ENCODE results near the gene VPS18.

The VPS18 gene

DNA sequence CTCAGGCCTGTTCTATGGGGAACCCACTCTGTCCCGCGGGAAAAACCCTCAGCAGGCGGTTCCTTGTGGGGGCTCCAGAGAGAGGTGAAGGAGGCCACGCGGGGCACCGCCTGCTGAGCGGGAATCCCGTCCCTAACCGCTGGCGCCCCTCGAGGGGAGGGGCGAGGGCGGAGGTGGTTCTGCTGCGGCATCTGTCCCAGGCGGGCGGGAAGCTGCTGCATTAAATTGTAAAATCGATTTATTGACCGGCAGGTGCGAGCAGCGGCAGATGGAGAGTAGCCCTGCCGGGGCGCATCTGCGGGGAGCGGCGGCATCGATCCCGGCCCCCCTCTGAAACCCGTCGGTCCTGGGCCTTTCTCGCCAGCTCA, 31.2 kb downstream of the VPS18 start:
- no peak for DNase-seq

DNA sequence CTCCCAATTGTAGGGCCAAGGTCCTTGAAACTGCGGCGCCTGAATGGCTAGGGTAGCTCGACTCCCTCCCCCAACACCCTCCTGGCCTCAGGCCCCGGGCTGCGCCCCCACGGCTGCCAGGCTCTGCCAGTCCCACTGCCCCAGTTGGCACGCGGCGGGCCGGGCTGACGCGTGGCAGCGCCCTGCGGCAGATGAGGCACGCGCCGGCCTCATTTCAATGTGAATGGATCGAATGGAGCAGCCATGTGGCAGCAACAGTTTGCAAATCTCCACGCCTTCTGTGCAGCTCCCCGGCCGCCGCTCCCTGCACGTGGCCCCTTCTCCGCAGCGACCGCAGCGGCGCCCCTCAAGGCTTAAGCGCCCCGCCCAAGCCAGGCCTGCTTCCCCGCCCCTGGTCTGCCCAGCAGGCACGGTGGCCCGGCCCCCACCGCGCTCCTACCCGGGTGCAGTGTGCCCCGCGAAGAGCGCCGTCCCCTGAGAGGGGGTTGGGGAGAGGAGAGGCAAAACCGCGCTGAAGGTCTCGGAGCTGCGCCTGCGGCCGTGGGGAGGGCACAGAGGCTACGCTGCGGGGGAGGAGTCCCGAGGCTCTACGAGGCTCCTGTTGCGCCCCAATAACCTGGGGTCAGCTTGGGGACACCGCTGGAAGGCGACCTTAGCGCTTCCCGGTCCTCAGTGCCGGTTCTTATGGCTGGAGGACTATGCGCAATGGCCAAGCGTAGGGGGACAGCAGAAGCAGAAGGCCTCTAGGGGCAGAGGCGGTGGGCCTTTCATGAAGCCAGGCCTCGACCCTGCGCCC, 31.8 kb downstream of the VPS18 start:
- no peak for DNase-seq

DNA sequence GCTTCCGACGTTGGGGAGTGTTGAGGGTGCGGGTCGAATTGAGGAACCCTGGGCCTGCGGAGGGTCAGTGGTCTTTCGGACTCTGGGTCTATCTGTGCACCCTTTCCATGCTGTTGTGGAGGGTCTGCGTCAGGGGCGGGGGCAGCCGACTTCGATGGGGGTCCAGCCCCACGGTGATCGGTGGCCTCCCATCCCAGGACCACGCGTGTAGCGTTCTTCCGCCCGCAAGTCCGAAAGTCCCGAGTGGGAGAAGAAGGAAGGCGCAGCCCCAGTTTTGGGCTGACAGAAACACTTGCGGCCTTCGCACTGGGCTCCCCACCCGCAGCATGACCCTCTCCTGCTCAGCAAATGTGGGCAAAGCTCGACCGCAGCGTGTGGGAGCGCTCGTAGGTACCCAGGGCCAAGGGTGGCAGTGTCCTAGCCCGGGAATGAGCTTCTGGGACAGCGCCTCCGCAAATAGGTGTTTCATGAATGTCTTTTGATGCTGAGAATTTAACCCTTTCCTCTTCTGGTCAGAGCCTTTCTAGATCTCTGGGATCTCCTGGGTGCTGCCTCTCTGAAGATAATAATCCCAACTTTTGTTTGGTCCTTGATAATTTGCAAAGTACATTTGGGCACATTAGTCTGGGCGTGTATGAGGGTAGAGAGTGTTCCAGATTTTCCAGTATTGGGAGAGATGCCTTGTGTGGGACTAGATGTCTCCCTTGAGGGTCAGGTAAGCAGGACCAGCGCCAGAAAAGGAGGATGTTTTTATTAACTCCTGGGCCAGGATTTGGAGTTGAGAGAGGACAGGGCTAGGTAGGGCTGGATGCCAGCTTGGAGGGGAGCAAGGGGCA, 32.6 kb downstream of the VPS18 start:
- no peak for DNase-seq

DNA sequence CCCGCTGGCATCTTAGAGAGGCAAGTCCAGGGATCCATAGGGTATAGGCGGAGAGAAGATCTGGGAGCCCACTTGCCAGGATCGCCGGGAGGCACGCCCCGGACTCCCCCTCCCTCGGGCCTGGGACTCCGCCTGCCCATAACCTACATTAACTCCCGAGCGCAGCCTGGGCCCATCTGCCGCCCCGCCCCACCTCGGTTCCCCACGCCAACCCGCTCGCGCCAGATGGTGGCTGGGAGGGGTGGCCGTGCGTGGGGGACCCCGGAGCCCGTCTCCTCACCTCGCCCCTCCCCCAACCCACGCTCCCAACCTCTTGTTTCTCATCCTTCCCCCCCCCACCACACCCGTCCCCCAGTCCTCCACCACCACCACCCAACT, 33.2 kb downstream of the VPS18 start:
- no peak for DNase-seq

DNA sequence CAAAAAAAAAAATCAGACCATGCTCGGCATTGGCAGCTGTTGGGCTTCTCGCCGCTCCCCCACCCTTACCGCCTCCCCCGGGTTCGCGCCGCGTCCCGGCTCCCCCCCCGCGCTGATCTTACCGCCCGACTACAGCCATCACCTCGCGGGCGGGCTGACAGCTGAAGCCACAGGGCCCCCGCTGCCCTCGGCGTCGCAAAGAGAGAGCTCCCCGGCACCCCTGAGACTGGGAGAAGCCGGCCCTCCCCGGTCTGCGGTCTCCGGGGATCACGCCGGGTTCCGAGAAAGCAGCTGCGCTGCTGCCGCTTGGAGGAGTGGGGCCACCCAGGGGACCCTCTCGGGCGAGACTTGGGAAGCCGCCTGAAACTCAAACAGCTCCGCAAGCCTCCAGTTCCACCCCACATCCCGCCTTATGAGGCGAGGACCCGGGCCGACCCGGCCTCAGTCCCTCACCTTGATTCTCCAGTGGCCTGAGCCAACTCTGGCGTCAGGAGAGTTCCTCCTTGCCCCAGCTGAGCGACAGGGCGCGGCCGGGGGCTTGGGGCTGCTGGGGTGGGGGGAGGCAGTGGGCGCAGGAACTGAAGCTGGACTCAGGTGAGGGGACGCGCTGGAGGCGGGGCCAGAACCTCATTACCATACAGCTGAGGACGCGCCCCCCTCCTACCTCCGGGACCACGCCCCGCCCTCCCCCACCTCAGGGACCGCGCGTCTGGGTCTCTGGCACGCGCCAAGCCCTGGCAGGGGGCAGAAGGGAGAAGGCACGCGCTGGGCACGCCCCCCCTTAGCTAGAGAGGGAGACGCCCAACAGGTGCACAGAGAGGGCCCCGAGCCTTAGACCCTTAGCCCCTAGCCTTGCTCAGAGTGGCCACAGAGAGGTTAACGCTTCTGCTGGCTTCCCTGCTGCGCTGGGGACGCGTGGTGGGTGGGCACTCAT, 33.9 kb downstream of the VPS18 start:
- no peak for DNase-seq

DNA sequence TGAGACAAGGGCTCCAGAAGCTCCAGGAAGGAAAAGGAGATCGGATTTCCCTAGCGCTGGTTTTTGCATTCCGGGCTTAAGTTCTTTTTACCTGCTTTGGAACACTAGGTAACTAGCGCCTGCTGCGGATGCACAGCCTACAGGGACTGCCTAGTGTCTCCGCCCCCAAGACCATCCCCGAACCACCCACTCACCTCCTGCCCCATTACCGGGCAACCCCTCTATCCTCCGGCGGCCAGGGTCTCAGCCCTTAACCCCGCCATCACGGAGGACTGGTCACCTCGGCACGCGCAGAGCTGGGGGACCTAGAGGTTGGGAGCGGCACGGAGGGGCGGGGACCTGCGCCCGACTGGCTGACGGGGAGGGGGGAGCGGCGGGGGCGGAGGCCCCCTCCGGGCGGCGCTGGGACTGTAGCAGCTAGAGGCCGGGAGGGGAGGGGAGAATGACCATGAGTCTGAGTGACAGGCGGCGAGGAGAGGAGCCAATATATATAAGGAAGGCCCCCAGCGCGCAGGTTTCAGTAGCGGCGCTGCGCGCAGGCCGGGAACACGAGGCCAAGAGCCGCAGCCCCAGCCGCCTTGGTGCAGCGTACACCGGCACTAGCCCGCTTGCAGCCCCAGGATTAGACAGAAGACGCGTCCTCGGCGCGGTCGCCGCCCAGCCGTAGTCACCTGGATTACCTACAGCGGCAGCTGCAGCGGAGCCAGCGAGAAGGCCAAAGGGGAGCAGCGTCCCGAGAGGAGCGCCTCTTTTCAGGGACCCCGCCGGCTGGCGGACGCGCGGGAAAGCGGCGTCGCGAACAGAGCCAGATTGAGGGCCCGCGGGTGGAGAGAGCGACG, 34.8 kb downstream of the VPS18 start, which contains the start of gene DLL4:
Gene DLL4, plus strand, starts transcription at position 520 of the 839 bp plus-strand sequence. CDS start 329 bp downstream, outside the sequence.
- DNase-seq: no peak

DNA sequence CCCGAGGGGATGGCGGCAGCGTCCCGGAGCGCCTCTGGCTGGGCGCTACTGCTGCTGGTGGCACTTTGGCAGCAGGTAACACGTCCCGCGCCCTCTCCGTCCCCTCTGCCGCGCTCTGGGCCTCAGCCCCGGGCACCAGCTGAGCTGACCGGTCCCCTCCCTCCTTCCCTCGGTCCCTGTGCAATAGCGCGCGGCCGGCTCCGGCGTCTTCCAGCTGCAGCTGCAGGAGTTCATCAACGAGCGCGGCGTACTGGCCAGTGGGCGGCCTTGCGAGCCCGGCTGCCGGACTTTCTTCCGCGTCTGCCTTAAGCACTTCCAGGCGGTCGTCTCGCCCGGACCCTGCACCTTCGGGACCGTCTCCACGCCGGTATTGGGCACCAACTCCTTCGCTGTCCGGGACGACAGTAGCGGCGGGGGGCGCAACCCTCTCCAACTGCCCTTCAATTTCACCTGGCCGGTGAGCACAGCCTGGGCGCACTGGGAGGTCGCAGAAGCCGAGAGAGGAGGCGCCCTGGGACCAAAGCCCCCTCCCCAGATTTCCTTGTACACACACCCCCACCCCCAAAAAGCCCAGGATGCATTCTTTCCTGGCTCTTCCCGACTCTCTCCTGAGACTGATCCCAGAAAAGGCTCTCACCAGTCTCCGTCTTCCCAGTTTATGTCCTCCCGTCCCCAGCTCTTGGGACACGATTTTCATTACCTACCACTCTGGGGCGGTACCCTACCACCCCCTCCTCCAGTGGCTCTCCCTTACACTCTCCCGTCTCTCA, 35.6 kb downstream of the VPS18 start:
- no peak for DNase-seq

DNA sequence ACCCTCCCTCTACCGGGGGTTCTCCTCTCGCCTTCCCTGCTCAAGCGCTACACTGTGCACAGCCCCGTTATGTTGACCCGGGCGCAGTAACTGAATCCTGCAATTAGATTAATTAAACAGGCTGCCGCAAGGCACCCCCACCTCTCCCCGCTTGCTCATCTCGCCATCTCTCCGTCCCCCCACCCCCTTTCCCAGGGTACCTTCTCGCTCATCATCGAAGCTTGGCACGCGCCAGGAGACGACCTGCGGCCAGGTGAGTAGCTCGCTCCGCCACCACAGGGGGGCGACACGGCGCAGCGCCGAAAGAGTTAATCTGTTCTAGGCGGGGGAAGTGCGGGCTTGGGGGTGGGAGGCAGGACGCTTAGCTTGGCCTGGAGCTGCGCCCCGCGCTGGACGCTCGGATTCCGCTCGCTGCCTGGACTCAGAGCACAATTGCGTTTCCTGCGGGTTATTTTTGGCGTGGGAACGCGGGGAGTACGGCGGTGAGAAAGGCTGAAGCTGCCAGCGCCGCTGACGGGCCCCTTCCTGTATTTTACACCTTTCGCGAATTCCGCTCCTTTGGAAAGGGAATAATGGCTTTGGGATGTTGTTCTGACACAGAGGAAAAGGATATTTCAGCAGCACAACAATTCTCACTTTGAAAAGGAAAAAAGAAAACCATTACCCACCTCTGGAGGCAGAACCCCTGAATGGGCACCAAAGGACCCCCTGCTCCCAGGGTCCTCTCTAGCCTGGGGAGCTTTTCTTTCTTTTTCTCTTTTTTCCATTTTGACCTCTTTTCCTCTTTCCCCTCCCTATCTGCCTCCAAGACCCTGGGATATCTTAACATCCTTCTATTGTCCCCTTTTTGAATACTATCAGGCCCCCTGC, 36.4 kb downstream of the VPS18 start:
- peak; percentile 67 for DNase-seq

DNA sequence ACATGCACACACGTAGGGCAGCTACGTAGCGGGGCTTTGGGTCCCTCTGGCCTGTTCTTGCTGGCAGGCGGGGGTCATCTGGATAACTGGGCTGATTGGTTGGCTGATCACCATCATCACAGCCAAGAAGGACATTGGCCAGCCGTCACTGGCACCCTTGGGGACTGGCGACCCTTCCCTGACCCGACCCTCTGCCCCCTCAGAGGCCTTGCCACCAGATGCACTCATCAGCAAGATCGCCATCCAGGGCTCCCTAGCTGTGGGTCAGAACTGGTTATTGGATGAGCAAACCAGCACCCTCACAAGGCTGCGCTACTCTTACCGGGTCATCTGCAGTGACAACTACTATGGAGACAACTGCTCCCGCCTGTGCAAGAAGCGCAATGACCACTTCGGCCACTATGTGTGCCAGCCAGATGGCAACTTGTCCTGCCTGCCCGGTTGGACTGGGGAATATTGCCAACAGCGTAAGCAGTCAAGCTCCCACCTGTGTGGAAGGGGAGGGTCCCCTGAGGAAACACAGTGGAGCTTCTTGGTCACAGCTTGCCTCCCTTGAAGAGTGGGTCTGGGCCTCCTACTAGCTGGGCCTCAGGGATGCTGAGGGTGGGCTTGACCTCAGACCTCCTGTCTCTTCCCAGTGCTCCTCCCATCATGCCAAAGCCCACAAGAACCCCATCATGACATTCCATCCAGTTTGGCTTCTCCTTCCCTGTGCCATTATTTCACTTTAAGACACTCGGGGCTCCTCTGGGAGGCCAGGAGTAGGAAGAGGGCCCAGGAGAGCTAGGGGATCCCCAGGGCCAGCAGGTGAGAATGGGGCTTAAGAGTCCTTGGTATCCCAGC, 37.3 kb downstream of the VPS18 start:
- no peak for DNase-seq

DNA sequence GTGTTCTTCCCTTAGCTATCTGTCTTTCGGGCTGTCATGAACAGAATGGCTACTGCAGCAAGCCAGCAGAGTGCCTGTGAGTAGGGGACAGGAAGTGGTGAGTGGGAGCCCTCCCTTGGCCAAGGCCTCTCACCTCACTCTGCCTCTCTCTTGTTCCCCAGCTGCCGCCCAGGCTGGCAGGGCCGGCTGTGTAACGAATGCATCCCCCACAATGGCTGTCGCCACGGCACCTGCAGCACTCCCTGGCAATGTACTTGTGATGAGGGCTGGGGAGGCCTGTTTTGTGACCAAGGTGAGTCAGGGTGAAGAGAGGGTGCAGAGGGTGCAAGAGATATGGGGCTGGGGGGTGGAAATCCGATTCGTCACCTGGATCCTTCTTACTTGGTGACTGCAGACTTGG, 37.9 kb downstream of the VPS18 start:
- DNase-seq: no peak

DNA sequence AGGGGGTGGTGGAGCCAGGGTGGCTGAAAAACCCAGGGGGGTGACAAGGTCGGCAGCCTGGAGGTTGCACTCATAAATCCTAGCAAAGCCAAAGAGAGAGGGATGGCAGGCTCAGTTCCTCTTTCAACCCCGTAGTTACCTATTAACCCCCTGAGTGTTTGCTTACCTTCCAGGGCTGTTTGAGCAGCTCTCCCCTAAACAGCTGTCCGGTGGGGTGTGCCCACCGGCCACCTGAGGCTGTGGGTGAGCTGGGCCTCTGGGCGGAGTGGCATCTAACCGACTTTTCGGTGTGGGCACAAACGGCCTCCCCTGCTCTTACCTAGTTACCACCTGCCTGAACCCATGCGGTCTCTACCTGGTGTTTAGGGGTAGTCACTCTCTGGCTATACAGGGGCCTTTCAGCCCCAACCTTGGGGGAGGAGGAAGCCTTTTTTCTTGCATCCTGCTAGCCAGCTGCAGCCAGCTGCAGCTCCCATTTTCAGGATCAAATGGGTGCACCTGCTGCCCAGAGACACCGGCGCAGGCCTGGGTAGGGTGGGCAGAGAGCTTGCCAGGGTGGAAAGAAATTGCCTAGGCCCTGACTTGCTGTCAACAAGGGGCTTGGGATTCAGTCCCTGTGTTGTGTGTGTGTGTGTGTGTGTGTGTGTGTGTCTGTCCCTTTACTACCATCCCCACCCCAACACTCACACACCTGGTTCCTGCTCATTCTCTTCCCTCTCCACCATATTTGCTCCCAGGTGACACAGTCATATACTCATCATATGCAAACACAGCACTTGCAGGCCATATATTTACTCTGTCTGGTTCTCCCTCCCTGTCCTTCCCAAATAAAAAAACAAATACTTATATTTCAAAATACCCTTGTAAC, 38.6 kb downstream of the VPS18 start:
- no peak for DNase-seq

DNA sequence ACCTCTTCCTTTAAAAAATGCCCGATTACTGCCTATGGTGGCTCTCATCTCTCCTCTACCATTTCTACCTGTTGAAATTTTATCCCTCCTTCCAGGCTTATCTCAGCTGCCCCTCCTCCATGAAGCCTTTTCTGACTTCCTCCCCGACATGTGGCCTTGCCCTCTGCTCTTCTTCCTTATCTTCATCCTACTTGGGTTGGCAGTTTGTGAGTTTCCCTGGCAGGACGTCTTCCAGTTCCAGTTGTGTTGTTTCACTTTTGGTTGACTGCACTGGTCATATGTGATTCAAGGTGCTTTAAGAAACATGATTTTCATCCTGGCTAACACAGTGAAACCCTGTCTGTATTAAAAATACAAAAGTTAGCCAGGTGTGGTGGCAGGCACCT, 39.3 kb downstream of the VPS18 start:
- DNase-seq: no peak

DNA sequence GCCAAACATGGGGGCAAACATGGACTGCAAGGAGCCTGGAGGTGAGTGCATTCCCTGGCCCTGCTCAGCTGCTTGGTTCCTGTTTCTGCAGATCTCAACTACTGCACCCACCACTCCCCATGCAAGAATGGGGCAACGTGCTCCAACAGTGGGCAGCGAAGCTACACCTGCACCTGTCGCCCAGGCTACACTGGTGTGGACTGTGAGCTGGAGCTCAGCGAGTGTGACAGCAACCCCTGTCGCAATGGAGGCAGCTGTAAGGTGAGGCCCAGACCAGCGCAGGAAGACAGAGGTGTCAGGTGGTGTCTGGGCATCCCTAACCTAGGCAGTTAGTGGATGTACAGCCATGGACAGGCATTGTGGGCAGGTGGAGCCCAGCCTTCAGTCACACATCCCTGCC, 40.2 kb downstream of the VPS18 start:
- no peak for DNase-seq

DNA sequence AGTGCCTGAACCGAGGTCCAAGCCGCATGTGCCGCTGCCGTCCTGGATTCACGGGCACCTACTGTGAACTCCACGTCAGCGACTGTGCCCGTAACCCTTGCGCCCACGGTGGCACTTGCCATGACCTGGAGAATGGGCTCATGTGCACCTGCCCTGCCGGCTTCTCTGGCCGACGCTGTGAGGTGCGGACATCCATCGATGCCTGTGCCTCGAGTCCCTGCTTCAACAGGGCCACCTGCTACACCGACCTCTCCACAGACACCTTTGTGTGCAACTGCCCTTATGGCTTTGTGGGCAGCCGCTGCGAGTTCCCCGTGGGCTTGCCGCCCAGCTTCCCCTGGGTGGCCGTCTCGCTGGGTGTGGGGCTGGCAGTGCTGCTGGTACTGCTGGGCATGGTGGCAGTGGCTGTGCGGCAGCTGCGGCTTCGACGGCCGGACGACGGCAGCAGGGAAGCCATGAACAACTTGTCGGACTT, 42.0 kb downstream of the VPS18 start:
- no peak for DNase-seq

DNA sequence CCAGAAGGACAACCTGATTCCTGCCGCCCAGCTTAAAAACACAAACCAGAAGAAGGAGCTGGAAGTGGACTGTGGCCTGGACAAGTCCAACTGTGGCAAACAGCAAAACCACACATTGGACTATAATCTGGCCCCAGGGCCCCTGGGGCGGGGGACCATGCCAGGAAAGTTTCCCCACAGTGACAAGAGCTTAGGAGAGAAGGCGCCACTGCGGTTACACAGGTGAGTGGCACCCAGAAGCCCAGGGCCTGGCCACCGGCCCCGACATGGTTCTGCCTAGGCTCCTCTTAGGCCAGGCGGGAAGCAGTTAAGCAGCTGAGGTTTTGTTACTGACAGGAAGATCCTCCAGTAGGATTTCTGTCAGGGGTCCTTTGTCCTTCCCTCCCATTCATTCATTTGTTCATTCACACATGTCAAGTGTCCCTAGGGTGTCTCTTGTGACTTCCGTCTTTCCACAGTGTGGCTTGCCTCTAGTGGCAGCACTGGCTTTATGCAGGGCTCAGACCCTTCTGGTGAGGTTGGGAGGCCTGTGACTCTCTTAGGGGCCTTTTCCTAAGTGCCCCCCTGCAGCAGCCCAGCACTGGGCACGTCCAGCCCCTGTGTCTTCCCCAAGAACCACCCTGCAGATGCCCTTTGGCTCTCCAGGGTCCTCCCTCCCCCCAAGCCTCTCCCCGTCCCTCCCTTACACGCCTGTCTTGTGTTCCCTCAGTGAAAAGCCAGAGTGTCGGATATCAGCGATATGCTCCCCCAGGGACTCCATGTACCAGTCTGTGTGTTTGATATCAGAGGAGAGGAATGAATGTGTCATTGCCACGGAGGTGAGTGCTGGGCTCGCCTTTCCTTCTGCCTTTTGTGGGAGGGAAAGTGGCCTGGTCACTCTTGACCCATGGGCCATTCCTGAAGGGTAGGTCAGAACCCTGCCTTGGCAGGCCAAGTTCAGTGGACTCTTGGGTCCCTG, 42.7 kb downstream of the VPS18 start:
- no peak for DNase-seq

DNA sequence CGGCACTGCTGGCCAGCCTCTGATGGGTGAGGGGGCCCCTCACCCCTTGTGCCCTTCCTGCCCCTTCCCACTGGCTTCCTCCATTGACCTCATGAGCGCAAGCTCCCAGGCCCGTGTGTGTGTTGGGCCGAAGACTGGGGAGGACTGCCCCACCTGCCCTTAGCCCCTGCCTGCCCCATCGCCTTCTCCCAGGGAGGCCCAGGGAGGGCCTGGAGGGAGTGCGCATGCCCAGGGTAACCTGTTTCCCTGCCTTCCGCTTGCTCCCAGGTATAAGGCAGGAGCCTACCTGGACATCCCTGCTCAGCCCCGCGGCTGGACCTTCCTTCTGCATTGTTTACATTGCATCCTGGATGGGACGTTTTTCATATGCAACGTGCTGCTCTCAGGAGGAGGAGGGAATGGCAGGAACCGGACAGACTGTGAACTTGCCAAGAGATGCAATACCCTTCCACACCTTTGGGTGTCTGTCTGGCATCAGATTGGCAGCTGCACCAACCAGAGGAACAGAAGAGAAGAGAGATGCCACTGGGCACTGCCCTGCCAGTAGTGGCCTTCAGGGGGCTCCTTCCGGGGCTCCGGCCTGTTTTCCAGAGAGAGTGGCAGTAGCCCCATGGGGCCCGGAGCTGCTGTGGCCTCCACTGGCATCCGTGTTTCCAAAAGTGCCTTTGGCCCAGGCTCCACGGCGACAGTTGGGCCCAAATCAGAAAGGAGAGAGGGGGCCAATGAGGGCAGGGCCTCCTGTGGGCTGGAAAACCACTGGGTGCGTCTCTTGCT, 43.7 kb downstream of the VPS18 start:
- no peak for DNase-seq
